Stimulated activated CD4-positive, alpha-beta T cell treated with anti-CD3 and anti-CD28 coated beads, Interleukin-1b, Interleukin-23, amount 100 ng/mL, for 48 hours (primary cell): ENCODE results near the gene KAT7.
A peak's percentile ranks its signal among the peaks of the same experiment; 100 is the strongest.

Experiments
- DNase-seq: peaks from one replicate; pipeline ENCODE4 v3.0.0-alpha.2; 2020

KAT7 gene

GRCh38 chr17:49760932-49761558, 27.4 kb upstream of the KAT7 start:
- no peak for DNase-seq

- DNase-seq: no peak
These were observed 26.1 kb upstream of the KAT7 start for GRCh38 chr17:49762151-49762941.

- DNase-seq: peak; percentile 98
These were observed 24.5 kb upstream of the KAT7 start, which contains the start of gene FAM117A for GRCh38 chr17:49763735-49764558. Gene FAM117A, minus strand, starts transcription at chr17:49764131. Its CDS starts 44 bp downstream, at chr17:49764087.

- no peak for DNase-seq
These were observed 23.8 kb upstream of the KAT7 start for GRCh38 chr17:49764559-49765180.

- no peak for DNase-seq
These were observed 21.5 kb upstream of the KAT7 start for GRCh38 chr17:49766918-49767530.

GRCh38 chr17:49775546-49776260, 12.8 kb upstream of the KAT7 start:
- no peak for DNase-seq

GRCh38 chr17:49776551-49777300, 11.8 kb upstream of the KAT7 start:
- DNase-seq: no peak

GRCh38 chr17:49777563-49777962, 10.9 kb upstream of the KAT7 start:
- no peak for DNase-seq

- no peak for DNase-seq
These were observed 9.2 kb upstream of the KAT7 start for GRCh38 chr17:49779156-49779738.

- DNase-seq: no peak
These were observed 8.7 kb upstream of the KAT7 start for GRCh38 chr17:49779739-49780231.

- no peak for DNase-seq
These were observed 5.3 kb upstream of the KAT7 start for GRCh38 chr17:49783071-49783715.

GRCh38 chr17:49783791-49784190, 4.7 kb upstream of the KAT7 start:
- no peak for DNase-seq

GRCh38 chr17:49784636-49785035, 3.8 kb upstream of the KAT7 start:
- DNase-seq: no peak

- DNase-seq: no peak
These were observed 500 bp upstream of the KAT7 start for GRCh38 chr17:49787884-49788477.

GRCh38 chr17:49789243-49789578, 730 bp downstream of the KAT7 start:
- no peak for DNase-seq

GRCh38 chr17:49793309-49793708, 4.8 kb downstream of the KAT7 start:
- no peak for DNase-seq

GRCh38 chr17:49795372-49795771, 6.9 kb downstream of the KAT7 start:
- no peak for DNase-seq

GRCh38 chr17:49798182-49798581, 9.7 kb downstream of the KAT7 start:
- no peak for DNase-seq

- no peak for DNase-seq
These were observed 10.3 kb downstream of the KAT7 start for GRCh38 chr17:49798738-49799137.

GRCh38 chr17:49809056-49809455, 20.6 kb downstream of the KAT7 start:
- DNase-seq: no peak
